Fibroblast of pulmonary artery (primary cell): ENCODE data around the gene PLP1.

Source experiments
- DNase-seq: peaks from one replicate; pipeline ENCODE4 v3.0.0-alpha.2; 2010; ENCODE audit warnings: low read depth
- H3K4me3 ChIP-seq: replicated peaks from 2 replicates; pipeline ENCODE4 v1.5.1; 2011; ENCODE audit warnings: low read depth, mild to moderate bottlenecking, control low read depth, low read length, moderate library complexity
- CTCF ChIP-seq: IDR thresholded peaks from 2 replicates; pipeline ENCODE4 v1.5.1; 2011; ENCODE audit warnings: mild to moderate bottlenecking, control low read depth, low read length, inconsistent platforms; ENCODE audit errors: missing control alignments

PLP1 gene

GRCh38 chrX:103825881-103826280, 49.2 kb downstream of the PLP1 start:
- no peak for TF ChIP-seq CTCF
- H3K4me3 ChIP-seq: no peak overlapping the region
- DNase-seq: no peak

DNA sequence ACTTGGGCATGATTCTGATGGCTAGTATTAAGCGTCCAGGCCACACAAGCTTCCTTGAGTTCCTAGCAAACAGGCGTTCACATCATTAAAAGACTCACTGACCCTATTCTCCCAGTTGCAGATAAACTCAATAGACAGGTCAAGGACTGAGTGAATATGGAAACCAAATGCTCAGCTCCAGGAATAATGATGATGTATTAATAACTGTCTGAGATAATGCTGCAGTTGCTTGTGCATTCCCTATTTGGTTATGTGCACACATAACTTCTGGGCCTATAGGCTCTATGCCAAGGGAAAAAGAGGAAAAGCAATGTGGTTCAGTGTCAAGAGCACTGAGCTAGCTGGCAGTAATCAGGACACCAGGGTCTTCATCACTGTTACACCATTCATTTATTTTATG, 51.9 kb downstream of the PLP1 start:
- no peak for DNase-seq
- no peak overlapping the region for H3K4me3 ChIP-seq
- TF ChIP-seq CTCF: no peak

DNA sequence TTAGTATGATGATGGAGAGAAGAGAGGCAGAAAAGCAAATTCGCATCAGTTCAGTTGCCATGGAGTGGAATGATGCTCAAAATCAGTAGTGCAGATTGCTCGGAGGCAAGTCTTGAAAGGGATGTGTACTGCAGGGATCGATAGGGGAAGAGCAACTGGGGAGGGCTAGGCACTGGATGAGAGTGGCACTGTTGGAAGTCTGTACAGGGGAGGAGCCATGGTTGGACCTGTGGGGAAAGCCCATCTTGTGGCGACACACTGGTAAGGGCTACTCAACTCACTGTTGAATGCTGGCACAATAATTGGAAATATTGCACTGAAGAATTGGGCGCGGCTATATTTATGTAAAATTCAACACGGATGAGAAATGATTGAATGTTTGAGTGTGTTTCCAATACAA, 54.2 kb downstream of the PLP1 start:
- no peak overlapping the region for H3K4me3 ChIP-seq
- DNase-seq: no peak
- no peak for TF ChIP-seq CTCF

DNA sequence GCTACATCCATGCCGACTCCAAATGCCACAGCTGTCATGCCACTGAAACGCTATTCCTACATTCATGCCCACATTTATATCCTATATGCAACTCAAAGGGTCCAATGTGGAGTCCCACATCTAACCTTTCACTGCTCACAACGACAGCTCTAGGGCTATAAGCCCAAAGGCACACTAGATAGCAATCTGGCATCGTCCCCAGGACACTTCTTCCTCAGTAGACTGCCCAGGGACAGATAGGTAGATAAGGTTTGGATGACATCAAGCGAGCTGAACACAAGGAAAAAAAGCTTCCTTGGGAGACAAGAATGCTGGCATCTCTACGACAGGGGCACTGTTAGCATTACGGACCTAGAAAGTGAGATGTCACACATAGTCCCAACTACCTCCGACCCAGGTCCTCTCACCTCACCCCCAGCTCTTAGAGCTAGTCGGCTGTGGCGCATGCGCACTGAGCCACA, 54.7 kb downstream of the PLP1 start:
- TF ChIP-seq CTCF: no peak
- peak; percentile 41 for DNase-seq

GRCh38 chrX:103831803-103832544, 55.3 kb downstream of the PLP1 start, which contains the start of gene RAB9B:
Gene RAB9B (minus strand): TSS chrX:103832257. CDS start chrX:103825784, 6,473 bp downstream.
- H3K4me3 ChIP-seq: peak within 1 kb of the TSS; percentile 56
- no peak for DNase-seq
- TF ChIP-seq CTCF: no peak

More for the DNA sequence above, 54.7 kb downstream of the PLP1 start:
- H3K4me3 ChIP-seq: peak overlapping the region; percentile 56

DNA sequence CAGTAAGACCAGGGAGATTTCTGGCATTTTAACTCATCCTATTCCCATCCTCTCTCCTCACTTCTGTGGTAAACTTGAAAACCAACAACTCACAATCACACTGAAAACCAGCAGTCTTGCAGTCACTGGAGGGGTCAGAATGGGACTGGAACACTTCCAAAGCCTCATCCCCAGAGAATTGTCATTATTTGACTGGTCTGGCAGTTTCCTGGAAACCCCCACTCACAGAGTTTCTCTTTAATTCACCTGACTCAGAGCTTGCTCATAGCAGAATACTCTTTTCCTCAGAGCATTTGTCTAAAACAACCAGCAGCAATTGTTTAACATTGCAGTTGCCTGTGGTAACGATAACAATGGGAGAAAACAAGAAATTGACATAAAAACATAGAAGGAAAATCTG, 62.8 kb downstream of the PLP1 start:
- DNase-seq: no peak
- no peak for TF ChIP-seq CTCF
- H3K4me3 ChIP-seq: no peak overlapping the region
